ENCODE results near the gene ZFP3.
"Not testable (repeated sequence)": the region's sequence is repeated elsewhere in the genome, so short reads cannot be mapped to it uniquely, and the experiment has no call there.

The ZFP3 gene

DNA sequence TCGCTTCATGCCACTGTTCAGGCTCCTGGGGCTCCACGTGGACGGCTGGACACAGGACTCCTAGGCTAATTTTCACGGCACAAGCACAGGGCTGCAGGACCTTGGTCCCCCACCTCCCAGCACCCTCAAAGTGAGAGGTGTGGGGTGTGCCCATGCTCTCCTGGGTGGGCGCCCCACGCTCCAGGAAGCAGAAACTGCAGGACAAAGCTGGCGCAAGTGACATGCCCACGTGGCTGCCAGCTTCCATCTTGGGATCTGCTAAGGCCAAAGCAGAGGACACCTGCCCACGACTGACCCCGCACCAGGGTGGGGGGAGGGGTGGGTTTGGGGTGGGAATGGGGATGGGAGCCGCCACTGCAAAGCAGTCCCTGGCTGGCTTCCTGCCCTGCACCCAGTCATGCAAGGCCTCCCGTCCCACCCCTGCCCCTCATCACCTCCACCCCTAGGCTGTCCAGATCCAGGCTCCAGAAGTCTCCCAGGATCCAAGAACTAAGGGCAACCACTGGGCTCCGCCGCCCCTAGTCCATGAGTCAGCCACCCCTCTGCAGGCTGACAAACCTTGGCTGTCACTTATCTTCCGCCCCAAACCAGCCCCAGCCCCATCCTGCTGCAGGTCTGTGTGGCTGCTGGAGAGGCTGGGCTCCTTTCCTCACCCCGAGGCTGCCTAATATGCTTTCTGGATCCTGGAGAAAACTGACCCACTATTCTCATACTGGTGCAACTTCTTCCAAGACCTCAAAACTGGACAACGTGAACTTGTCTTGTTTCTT lies 48.6 kb downstream of the ZFP3 start:
- intact Hi-C loops (cut with DNase I; ENCODE audit: low total_unique reads): no loop called here
- peak in 1 of 2 donors; percentile 12 for DNase-seq
- Histone ChIP-seq H3K4me3 (no peak overlapping the region), H3K9me3 (no peaks in the 10 kb centered on the region), H3K27me3 (peaks cover 0 to 50% of the 10 kb centered on the region in 2 donors), H3K4me1 (peaks cover 0 to 17% (median 12%) of the 10 kb centered on the region in 4 donors), H3K27ac (no peak overlapping the region), H3K36me3 (no peaks in the 10 kb centered on the region)
- no peak for TF ChIP-seq CTCF (IDR thresholded peaks at IDR 0.05)

DNA sequence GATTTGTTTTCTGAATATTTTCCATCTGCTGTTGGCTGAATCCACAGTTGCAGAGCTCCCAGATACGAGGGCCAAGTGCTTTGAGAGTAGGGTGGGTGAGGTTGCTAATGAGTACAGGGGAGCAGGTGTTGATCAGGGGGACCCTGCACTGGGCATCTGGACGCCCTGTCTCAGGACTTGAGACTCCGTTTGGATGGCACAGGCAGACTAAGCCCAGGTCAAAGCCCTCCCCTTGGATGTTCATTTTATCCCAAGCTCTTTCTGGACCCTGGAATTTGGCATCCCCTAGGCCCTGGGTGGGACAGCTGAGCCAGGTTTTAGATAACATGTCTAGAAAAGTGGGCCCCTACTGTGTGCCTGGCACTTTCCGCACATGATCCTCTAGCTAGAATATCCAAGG lies 49.6 kb downstream of the ZFP3 start:
- H3K27me3 ChIP-seq: peaks cover 0 to 43% of the 10 kb centered on the region in 2 donors
- no peak for TF ChIP-seq CTCF (IDR thresholded peaks at IDR 0.05)

DNA sequence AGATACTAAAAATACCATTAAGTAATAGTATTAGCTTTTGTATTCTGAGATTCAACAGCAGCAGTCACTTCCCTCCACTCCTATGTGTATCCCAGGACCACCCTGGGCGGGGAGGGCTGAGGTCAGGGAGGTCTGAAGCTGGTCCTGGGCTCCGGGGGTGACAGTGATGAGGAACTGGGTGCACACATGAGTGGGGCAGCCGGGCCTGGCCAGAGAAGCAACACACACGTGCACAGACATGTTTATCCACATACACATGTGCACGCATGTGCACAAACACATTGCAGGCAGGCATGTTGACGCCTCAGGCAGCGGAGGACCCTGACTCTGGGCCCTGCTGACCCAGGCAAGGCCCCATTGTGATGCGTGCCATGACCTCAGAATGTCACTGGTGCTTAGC lies 50.1 kb downstream of the ZFP3 start:
- intact Hi-C loops (cut with DNase I; ENCODE audit: low total_unique reads); H3K27ac ChIP-seq; H3K4me3 ChIP-seq; H3K9me3 ChIP-seq; H3K4me1 ChIP-seq; H3K36me3 ChIP-seq: not testable (repeated sequence)
- H3K27me3 ChIP-seq: peaks cover 0 to 38% of the 10 kb centered on the region in 2 donors
- DNase-seq: peak in 1 of 2 donors; percentile 47

More for the DNA sequence above, 49.6 kb downstream of the ZFP3 start:
- peak in 1 of 2 donors; percentile 29 for DNase-seq
- peaks cover 0 to 8% (median 5%) of the 10 kb centered on the region in 4 donors for H3K4me1 ChIP-seq
- no peak overlapping the region for H3K4me3 ChIP-seq
- no peaks in the 10 kb centered on the region for H3K36me3 ChIP-seq
- H3K27ac ChIP-seq: no peak overlapping the region
- intact Hi-C loops (cut with DNase I; ENCODE audit: low total_unique reads): no loop called here
- H3K9me3 ChIP-seq: no peaks in the 10 kb centered on the region

- TF ChIP-seq CTCF (IDR thresholded peaks at IDR 0.05): no peak
- Histone ChIP-seq H3K4me1 (no peaks in the 10 kb centered on the region), H3K9me3 (no peaks in the 10 kb centered on the region), H3K27me3 (peaks cover 0 to 34% of the 10 kb centered on the region in 2 donors), H3K4me3 (no peak overlapping the region), H3K27ac (no peak overlapping the region), H3K36me3 (no peaks in the 10 kb centered on the region)
- DNase-seq: peak in 1 of 2 donors; percentile 50
- intact Hi-C loops (cut with DNase I; ENCODE audit: low total_unique reads): no loop called here
Measured at GRCh38 chr17:5128905-5129535, 50.8 kb downstream of the ZFP3 start.

DNA sequence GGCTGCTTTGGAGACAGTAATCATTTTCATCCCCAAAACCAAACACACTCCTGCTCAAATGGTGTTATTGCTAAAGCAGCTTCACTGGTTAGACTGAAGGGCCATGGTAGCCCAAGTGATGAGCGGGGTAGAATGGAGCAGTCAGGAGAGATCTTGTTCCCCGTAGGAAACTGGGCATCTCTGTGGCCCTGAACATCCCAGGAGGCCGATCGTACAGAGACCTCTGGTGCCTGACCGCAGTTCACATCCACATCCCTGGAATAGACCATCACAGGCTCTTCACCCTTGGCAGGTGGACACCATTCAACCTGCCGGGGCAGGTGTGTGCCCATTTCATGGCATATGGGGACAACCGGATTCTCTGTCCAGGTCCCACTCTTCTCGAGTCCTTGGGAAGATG lies 51.5 kb downstream of the ZFP3 start:
- DNase-seq; intact Hi-C loops (cut with DNase I; ENCODE audit: low total_unique reads): not testable (repeated sequence)
- H3K27me3 ChIP-seq: peaks cover 0 to 27% of the 10 kb centered on the region in 2 donors

DNA sequence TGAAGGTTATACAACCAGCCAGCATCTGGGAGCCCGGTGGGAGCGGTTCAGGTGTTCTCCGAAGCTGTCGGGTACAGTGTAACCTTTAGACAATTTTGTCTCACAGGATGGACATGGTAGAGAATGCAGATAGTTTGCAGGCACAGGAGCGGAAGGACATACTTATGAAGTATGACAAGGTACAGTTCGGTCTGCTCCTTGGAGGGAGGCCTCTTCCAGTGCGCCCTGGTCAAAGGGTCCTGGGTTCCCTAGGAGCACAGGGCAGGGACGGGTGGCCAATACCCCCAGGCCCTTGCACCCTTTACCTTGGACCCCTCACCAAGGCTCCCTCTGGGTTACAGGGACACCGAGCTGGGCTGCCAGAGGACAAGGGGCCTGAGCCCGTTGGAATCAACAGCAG lies 52.0 kb downstream of the ZFP3 start:
- H3K27ac ChIP-seq; DNase-seq; H3K36me3 ChIP-seq; H3K4me3 ChIP-seq; intact Hi-C loops (cut with DNase I; ENCODE audit: low total_unique reads); H3K9me3 ChIP-seq; H3K4me1 ChIP-seq: not testable (repeated sequence)
- H3K27me3 ChIP-seq: peaks cover 0 to 25% of the 10 kb centered on the region in 2 donors

More for the DNA sequence above, 51.5 kb downstream of the ZFP3 start:
- not testable (repeated sequence) for H3K9me3 ChIP-seq, H3K27ac ChIP-seq, H3K4me1 ChIP-seq, H3K4me3 ChIP-seq, H3K36me3 ChIP-seq

- peak in 1 of 2 donors; percentile 9 for DNase-seq
- peaks cover 0 to 25% of the 10 kb centered on the region in 2 donors for H3K27me3 ChIP-seq
- intact Hi-C loops (cut with DNase I; ENCODE audit: low total_unique reads); H3K4me3 ChIP-seq; H3K4me1 ChIP-seq; H3K9me3 ChIP-seq; H3K27ac ChIP-seq; H3K36me3 ChIP-seq: not testable (repeated sequence)
Measured at GRCh38 chr17:5130687-5131086, 52.4 kb downstream of the ZFP3 start.

Data from tibial artery (tissue), 4 donors.